A549 (cell line): ENCODE data around the gene DNAJC18.

ENCODE experiments used
- CBX2 ChIP-seq: fragments of 200-600 bp; sonication (generic); IDR thresholded peaks from 2 replicates; pipeline ENCODE4 v1.6.1; 2016; ENCODE audit warnings: low read depth, mild to moderate bottlenecking, borderline replicate concordance
- CHD4 ChIP-seq: fragments of 200-600 bp; sonication (generic); IDR thresholded peaks from 2 replicates; pipeline ENCODE4 v1.6.1; 2016; ENCODE audit warnings: antibody characterized with exemption, mild to moderate bottlenecking, borderline replicate concordance
- CTCF ChIP-seq: fragments of >200 bp; sonication (Bioruptor Twin); formaldehyde crosslinking; IDR thresholded peaks from 3 replicates; pipeline ENCODE4 v1.5.1; 2016
- EP300 ChIP-seq, 2 experiments: fragments of >200 bp; sonication (Bioruptor Twin); formaldehyde crosslinking; IDR thresholded peaks; 2 replicates in 1 of 2; 3 replicates in 1 of 2; pipeline ENCODE4 v1.6.1; 2016 to 2017
- KDM1A ChIP-seq: fragments of 200-600 bp; sonication (generic); IDR thresholded peaks from 2 replicates; pipeline ENCODE4 v1.6.1; 2016; ENCODE audit warnings: low read depth, mild to moderate bottlenecking
- POLR2A ChIP-seq: IDR thresholded peaks from 2 replicates; pipeline ENCODE4 v1.6.1; 2012; ENCODE audit warnings: mild to moderate bottlenecking, low read length
- REST ChIP-seq: fragments of 200-600 bp; sonication (generic); IDR thresholded peaks from 2 replicates; pipeline ENCODE4 v1.6.1; 2016; ENCODE audit warnings: antibody characterized with exemption, mild to moderate bottlenecking, moderate library complexity
- RFX5 ChIP-seq: fragments of 450-650 bp; IDR thresholded peaks from 2 replicates; pipeline ENCODE4 v1.7.1; 2014; ENCODE audit warnings: antibody characterized with exemption, mild to moderate bottlenecking, moderate library complexity
- USF2 ChIP-seq: fragments of 450-650 bp; IDR thresholded peaks from 2 replicates; pipeline ENCODE4 v1.6.1; 2014; ENCODE audit warnings: antibody characterized with exemption

- TF ChIP-seq EP300 (IDR thresholded peaks at IDR 0.05) (no peak), KDM1A (no peak), CBX2 (no peak), CTCF (no peak), REST (no peak), CHD4 (no peak), RFX5 (no peak), POLR2A (no peak), USF2 (no peak)
Observed at GRCh38 chr5:139378101-139378825, 61.1 kb downstream of the DNAJC18 start.
